ENCODE data around the gene ROBO3.

GRCh38 chr11:124875401-124875800 is 10.2 kb downstream of the ROBO3 start:
- no peak for TF ChIP-seq EZH2 (IDR thresholded peaks at IDR 0.05; ENCODE audit: insufficient read depth, poor library complexity, severe bottlenecking)
- TF ChIP-seq EZH2phosphoT487 (IDR thresholded peaks at IDR 0.05; ENCODE audit: insufficient read depth, low read depth): no peak

Data from GM23248 (cell line).